Endothelial cell of hepatic sinusoid (primary cell): Measurements from ENCODE around the gene OOSP4A.
"Not testable (repeated sequence)": the region's sequence is repeated elsewhere in the genome, so short reads cannot be mapped to it uniquely, and the experiment has no call there.

Experiments used
- in situ Hi-C: cut with HindIII; loops from 2 replicates; pipeline ENCODE4 v1.10.0; 2017; ENCODE audit warnings: low sequenced_read_pairs

OOSP4A gene

DNA sequence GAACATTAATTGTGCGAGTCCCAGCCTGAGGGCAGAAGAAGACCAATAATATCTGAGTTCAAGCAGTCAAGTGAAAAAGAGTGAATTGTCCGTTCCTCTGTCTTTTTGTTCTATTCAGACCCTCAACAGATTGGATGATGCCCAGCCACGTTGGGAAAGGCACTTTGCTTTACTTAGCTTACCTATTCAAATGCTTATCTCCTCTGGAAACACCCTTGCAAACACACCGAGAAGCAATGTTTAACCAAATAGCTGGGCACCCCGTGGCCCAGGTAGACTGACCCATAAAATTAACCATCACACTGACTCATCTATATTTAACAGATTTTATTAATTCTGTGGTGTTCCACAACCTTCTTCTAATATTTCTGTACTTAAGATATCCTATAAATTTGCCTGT lies 9.3 kb downstream of the OOSP4A start:
- in situ Hi-C loops, result no loop called here

DNA sequence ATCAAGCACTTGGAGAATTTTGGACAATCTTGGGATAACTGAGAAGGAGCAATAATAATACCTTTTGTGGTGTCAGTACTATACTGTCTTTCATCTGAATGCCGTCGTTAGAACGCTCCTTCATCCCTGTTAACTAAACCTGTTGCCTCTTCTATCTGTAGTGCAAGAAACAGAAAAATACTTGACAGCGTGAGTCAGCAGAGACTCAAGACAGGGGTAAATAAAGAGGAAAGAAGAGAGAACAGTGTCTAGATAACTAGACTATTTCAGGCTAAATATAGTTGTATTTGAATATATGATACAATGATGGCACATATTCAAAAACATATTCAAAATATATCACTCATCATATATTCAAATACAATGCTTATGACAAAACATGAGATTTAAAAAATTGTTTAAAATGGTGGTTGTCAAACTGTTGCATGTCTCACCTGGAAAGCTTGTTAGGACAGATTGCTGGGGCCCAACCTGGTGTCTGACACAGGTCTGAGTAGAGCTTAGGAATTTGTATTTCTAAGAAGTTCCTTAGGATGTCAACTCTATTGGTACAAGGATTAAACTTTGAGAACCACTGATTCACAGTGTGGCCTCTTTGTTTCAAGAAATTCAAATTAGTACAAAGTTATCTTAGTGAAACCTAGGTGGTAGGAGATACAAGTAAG lies 17.4 kb downstream of the OOSP4A start:
- in situ Hi-C loops, result no loop called here

DNA sequence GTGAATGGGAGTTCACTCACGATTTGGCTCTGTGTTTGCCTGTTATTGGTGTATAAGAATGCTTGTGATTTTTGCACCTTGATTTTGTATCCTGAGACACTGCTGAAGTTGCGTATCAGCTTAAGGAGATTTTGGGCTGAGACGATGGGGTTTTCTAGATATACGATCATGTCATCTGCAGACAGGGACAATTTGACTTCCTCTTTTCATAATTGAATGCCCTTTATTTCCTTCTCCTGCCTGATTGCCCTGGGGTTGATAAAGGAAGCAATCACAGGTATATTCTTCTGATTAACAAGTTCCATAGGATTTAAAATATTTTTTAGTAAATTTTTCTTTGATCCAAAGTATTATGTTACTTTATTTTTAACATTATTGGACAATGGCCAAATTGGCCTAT lies 18.2 kb downstream of the OOSP4A start:
- in situ Hi-C loops, result not testable (repeated sequence)

DNA sequence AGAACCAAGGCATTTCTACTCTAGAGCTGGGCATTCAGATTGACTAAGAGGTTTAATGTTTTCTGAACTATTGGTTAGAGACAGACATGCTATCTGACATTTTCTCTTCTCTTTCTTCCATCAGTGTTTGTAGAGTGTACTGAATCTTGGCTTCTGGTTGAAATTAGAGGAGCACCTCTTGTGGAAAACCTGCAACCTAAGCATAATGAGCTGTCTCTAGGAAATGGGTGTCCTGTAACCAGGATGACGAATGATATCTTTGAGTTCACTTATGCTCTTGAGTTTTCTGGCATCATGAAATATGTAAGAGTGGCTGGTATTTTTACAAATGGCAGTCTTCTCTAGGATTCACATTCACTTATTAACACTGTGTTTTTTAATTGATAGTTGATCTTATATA lies 19.4 kb downstream of the OOSP4A start:
- in situ Hi-C loops, result no loop called here

DNA sequence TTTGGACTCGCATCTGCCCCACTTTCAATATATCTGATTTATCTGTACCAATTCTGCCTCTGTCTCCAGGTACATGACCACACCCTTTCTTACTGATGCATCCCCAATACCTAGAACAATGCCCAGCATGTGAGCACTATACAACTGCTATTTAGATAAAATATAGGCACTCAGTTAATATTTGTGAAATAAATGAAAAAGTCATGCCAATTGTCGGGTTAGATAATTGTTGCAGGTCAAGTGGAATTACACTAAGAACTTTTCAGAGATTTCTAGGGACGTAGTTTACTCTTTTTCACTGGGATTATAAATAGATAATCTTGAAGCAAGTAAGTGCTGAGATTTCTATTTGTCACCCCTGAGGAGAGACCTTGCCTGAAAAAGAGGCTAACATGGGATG lies 20.5 kb downstream of the OOSP4A start:
- in situ Hi-C loops, result no loop called here

DNA sequence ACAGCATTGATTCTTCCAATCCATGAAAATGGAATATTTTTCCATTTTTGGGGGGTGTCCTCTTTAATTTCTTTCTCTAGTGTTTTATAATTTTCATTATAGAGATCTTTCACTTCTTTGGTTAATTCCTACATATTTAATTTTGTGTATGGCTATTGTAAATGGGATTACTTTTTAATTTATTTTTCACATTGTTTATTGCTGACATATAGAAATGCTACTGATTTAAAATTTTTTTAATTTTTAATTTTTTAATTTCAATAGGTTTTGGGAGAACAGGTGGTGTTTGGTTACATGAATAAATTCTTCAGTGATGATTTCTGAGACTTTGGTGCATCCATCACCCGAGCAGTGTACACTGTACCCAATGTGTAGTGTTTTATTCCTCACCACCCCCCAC lies 26.6 kb downstream of the OOSP4A start:
- in situ Hi-C loops, result no loop called here

DNA sequence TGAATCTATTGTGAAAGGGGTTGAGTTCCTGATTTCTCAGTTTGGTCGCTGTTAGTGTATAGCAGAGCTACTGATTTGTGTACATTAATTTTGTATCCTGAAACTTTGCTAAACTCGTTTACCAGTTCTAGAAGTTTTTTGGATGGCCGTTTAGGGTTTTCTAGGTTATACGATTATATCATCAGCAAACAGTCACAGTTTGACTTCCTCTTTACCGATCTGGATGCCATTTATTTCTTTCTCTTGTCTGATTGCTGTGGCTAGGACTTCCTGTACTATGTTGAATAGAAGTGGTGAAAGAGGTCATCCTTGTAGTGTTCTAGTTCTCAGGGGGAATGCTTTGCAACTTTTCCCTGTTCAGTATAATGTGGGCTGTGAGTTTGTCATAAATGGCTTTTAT lies 28.6 kb downstream of the OOSP4A start:
- in situ Hi-C loops, result no loop called here

DNA sequence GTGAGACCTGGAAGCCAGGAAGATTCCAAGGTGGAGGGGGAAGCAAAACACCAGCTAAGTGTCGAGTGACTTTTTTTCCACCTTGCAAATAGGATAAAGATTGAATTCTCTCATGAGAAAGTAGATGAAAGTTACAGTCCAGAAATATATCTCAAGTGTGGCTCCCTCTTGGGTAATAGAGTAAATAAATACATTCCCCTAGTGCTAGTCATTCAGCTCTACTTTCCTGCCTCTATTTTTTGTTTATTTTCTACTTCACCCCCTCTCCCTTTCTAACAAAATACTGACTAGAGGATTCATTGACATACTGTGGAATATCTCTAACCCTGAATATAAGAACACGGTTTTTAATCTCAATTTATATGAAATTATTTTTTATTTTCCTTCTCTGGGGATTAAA lies 34.0 kb downstream of the OOSP4A start:
- in situ Hi-C loops, result no loop called here

DNA sequence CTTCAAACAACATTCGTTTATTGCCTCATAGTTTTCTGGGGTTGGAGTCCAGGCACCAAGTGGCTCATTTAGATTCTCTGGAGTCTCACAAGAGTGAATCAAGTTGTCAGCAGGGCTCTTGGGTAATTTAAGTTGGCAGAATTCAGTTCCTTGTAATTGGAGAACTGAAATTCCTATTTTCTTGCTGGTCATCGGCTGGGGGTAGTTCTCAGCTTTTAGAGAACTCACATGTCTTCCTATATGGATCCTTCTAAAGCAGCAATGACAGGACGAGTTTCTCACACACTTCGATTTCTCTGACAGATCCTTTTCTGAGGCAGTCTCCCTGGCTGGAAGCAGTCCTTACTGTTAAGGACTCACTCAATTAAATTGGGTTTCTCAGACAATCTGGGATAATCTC lies 35.9 kb downstream of the OOSP4A start:
- in situ Hi-C loops, result no loop called here

DNA sequence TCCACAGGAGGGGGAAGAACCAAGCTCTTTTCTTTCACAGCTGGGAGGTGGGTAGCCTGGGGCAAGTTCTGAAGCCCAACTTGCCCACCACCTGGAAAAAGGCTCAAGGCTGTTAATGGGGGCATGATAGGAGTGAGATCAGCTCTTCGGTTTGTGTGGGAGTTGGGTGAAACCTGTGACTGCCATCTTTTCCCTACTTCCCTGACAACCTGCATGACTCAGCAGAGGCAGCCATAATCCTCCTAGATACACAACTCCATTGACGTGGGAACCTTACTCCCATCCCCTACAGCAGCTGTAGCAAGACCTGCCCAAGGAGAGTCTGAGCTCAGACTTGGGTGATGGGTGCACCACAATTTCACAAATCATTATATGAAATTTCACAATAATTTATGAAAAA lies 39.9 kb downstream of the OOSP4A start:
- in situ Hi-C loops, result no loop called here

DNA sequence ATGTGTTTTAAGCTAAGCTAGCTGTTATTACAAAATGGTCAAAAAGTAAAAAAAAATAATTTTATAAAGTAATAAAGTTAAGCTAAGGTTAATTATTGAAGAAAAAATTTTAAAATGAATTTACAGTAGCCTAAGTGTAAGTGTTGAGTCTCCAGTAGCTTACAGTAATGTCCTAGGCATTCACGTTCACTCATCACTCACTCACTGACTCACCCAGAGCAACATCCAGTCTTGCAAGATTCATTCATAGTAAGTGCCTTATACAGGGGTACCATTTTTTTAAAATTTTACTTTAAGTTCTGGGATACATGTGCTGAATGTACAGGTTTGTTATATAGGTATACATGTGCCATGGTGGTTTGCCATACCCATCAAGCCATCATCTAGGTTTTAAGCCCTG lies 41.5 kb downstream of the OOSP4A start:
- in situ Hi-C loops, result no loop called here

DNA sequence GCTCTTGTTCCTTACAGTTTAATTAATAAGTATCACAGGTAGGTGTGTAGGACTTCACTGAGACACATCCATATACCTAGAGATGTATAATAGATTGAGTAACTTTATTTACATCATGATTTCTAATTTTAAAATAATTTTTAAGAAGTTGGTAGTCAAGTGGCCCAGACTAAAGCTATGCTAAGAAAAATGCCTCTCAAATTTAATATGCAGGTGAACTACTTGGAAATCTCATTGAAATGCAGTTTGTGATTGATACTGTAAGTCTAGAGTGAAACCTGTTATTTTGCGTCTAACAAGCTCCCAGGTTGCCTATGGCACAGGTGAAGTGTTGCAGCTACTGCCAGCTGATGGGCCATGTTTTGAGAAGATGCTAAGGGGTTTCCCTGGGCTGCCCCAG lies 53.0 kb downstream of the OOSP4A start, which contains the start of gene OOSP4B:
Gene OOSP4B (plus strand): TSS at position 301 of the 400 bp plus-strand sequence.
- in situ Hi-C loops, result no loop called here

DNA sequence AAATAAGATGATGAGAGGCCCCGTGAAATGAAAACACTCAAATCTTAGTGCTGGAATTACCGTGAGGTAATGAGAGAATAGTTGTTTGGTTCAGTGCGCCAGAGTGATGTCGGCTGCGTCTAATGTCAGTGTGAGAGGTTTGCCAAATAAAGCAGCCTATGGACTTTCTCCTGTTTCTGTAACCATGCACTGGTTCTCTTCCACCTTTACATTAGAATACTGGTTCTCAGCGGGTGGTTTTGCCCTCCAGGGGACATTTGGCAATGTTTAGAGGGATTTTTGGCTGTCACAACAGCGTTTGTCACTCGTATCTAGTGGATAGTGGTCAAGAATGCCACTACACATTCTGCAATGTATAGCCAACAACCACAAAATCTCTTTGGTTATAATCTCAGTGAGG lies 54.2 kb downstream of the OOSP4A start:
- in situ Hi-C loops, result no loop called here
